GM18858 (cell line): Measurements from ENCODE around the gene MAP2K7.
"Not testable (repeated sequence)": the region's sequence is repeated elsewhere in the genome, so short reads cannot be mapped to it uniquely, and the experiment has no call there.

Experiments used
- ATAC-seq: cut with Tn5 transposase; IDR thresholded peaks from one replicate; pipeline ENCODE4 v1.9.1; 2021; ENCODE audit not compliant: unreplicated experiment

The MAP2K7 gene

DNA sequence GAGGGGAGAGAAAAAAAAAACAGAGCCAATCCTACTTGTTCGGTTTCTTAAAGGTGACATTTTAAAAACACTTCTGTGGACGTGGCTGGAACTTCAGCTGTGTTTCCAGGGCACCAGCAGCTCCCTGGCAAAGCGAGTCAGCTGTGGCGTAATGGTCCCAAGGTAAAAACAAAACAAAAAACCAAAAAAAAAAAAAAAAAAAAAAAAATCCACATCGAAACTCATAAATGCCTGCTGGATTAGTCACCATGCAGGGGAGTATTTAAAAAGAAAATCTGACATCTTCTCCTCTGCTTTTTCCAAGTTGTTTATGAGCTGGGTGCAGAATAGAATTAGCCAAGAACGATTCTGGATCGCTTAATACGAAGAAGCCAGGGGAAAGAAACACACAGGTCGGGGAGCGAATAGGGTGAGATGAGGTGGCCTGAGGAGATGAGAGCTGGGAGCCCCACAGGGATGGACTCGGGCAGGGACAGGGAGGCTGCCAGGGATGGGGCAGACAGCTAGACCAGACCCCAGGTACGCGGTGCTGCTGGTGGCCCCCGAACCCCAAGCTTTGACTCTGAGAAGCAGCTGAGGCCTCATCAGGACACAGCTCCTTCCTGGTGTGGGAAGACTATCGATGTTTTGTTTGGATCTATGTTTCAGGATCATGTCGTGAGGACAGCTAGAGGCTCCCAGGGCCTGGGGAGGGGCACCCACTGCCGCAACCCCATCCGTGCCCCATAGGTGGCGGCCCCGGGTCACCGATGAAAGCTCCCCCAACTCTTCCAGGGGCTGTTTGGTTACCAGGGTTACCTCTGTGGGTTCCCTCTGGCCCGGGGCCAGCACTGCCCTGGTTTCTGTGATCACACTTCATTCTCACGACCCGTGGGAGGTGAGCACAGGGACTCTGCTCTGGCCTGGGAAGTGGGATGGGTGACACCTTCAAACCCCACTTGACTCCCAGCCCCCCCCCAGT is 25.3 kb downstream of the MAP2K7 start:
- no peak for ATAC-seq

- ATAC-seq: not testable (repeated sequence)
Measured at GRCh38 chr19:7930030-7930429, 26.4 kb downstream of the MAP2K7 start.

- ATAC-seq: no peak
Measured at GRCh38 chr19:7930765-7931164, 27.1 kb downstream of the MAP2K7 start.

DNA sequence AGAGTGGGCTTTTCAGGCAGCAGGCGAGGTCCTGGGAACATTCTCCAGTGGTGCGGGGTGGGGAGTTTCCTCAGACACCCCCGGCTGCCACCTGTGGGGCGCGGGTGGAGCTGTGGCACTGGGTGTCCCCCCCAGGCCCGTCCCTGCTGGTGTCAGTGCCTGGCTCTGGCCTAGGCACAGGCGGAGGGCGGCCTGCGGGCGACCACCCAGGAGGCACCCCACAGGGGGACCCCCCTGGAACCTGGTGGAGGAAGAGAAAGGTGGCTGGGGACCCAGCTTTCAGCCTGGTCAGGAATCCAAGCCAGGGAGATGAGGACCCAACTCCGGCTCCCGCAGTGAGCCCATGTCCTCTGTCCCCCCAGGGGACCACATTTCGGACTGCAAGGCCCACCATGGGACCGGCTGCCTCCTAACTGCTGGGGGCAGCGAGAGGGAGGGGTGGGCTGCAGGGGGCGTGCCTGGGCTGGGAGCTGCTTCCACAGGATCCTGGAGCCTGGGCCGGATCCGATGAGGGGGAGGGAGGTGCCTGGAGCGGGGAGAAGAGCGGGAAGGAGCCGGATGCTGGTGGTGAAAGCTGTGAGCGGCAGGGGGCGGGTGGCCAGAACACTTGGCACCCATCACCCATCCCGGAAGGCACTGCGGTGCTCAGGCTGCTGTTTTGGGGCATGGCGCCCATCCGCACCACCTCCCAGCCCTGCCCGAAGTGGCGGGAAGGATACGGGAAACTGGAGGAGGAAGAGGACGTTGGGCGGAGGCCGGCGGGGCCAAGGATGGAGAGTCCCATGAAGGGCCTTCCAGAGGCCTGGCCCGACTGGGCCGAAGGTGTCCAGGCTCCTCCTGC is 27.8 kb downstream of the MAP2K7 start:
- ATAC-seq: no peak

GRCh38 chr19:7932276-7932929 is 28.7 kb downstream of the MAP2K7 start:
- no peak for ATAC-seq

DNA sequence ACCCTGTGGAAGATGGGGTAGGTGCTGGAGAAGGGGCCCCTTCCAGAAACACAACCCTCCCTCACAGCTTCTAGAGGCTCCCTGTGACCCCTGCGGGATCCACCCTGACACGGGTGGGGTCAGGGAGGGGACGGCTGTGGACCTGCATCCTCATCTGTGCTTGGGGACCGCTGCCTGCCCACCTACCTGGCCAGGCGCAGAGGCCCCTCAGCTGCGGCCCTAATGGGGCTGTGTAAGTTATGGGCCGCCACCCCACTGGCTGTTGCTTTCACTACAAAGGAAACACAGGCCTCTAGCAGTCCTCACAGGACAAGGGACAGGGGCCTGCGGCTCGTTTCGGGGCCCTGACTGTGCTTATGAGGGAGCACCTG is 29.2 kb downstream of the MAP2K7 start:
- ATAC-seq: no peak

DNA sequence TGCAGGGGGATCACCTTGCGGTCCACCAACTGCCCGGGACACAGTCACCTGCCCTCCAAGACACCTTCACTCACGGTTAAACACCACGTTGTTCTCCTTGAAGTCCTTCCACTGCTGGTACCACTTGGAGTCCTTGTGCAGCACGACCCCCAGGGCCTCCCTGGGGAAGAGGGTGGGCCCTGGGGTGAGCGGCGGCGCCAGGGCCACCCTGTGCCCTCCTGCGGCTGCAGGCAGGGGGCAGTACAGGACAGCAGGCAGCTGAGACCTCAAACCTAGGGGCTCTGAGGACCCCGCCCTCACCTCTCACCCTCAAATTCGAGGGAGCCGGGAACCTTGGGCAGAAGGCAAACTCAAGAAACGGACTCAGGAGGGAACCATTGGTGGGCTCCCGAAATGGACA is 29.7 kb downstream of the MAP2K7 start:
- ATAC-seq: no peak

- no peak for ATAC-seq
Measured at GRCh38 chr19:7933828-7934725, 30.4 kb downstream of the MAP2K7 start.

- ATAC-seq: no peak
Measured at GRCh38 chr19:7934766-7935165, 31.1 kb downstream of the MAP2K7 start.

GRCh38 chr19:7940841-7941240 is 37.2 kb downstream of the MAP2K7 start:
- ATAC-seq: no peak

DNA sequence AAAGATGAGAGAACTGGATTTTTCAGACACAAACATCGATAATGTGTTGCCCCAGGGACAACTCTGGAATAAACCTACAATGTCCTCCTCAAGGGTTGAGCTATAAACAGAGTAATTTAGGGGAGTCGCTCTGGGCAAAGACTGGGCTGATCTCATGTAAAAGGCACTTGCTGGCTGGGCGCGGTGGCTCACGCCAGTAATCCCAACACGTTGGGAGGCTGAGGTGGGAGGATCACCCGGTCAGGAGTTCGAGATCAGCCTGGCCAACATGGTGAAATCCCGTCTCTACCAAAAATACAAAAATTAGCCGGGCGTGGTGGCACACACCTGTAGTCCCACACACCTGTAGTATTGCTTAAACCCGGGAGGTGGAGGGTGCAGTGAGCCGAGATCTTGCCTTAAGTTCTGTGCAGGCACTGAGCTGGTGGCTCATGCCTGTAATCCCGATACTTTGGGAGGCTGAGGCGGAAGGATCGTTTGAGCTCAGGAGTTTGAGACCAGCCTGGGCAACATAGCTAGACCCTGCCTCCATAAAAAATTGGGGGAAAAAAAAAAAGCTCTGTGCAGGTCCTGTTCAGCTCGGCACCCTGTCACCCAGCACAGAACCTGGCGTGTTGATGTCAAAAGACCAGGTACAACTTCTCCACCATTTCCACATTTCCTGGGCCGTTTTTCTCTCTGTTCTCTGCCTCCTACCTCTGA is 38.4 kb downstream of the MAP2K7 start:
- no peak for ATAC-seq

GRCh38 chr19:7942981-7943443 is 39.3 kb downstream of the MAP2K7 start:
- no peak for ATAC-seq

DNA sequence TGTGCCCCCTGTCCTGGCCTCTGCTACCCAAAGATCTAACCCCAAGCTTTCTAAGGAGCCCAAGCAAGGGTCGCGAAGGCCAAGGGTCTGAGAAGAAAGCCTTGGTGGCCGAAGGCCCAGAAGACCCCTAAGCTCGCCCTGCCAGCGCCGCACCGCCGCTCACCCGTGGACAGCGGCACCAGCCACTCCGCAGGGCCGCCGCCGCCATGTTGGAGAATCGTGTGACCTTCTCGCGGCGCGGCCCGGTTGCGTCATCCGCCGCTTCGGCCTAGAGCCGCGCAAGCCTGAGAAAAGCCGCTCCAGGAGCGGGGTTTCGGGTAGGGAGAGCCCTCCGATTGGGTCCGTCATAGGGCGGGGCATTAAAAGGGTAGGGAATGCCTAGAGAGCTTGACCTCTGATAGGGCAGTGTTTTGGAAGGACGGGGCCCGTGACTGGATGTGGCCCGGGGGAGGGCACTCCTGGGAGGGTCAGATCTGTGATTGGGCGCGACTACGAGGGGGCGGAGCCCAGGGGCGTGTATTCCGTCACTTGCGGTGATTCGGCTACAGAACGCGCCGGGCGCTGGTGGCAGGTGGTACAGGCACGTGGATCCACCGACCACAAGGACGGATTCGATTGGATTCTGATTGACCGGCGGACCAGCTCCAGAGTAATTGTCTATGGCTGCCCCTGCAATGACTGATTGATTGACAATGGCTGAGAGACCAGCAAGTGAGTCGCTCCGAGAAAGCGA is 39.9 kb downstream of the MAP2K7 start, which contains the start of gene TIMM44:
Gene TIMM44, minus strand, starts transcription at position 223 of the 733 bp plus-strand sequence. Its CDS starts 15 bp downstream, at position 208.
- peak; percentile 85 for ATAC-seq

GRCh38 chr19:7944177-7944761 is 40.6 kb downstream of the MAP2K7 start:
- ATAC-seq: no peak

DNA sequence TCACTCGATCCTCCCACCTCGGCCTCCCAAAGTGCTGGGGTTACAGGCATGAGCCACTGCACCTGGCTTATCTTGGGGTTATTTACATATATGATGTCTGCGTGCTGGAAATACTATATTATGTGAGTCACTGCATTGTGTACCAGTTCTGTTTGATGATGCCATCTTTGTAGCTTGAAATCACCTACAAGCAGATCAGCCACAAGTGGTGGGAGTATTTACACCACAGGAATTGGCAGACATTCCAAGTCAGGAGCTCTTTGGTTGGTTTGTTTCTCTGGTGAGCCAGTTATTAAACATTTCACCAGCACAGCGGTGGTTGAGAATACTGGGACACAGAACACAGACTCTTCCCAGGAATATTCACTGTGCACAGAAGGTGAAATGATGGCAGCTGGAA is 44.3 kb downstream of the MAP2K7 start:
- ATAC-seq: no peak

- ATAC-seq: no peak
Measured at GRCh38 chr19:7953060-7953459, 49.4 kb downstream of the MAP2K7 start.

DNA sequence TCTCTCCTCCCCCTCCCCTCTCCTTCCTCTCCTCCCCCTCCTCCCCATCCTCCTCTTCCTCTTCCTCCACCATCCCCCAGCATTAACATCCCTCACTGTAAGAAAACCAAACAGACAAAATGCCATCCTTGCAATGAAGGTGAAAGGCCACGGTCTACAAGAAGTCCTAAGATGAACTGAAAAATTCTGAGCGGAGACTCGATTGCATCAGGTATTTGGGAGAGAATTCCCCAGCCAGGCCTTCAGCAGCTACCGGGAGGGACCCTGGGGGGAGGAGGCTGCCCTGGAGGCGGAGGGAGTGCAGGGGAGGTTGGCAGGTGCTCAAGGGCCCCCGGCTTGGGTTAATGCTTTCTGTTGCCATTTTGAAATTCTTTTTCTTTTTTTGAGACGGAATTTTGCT is 49.9 kb downstream of the MAP2K7 start:
- ATAC-seq: no peak

GRCh38 chr19:7955696-7956095 is 52.0 kb downstream of the MAP2K7 start:
- ATAC-seq: no peak
